Measurements from ENCODE around the gene TEAD1.

Gene TEAD1

GRCh38 chr11:12951376-12951775 lies 277.2 kb downstream of the TEAD1 start:
- TF ChIP-seq, protein P1, sequence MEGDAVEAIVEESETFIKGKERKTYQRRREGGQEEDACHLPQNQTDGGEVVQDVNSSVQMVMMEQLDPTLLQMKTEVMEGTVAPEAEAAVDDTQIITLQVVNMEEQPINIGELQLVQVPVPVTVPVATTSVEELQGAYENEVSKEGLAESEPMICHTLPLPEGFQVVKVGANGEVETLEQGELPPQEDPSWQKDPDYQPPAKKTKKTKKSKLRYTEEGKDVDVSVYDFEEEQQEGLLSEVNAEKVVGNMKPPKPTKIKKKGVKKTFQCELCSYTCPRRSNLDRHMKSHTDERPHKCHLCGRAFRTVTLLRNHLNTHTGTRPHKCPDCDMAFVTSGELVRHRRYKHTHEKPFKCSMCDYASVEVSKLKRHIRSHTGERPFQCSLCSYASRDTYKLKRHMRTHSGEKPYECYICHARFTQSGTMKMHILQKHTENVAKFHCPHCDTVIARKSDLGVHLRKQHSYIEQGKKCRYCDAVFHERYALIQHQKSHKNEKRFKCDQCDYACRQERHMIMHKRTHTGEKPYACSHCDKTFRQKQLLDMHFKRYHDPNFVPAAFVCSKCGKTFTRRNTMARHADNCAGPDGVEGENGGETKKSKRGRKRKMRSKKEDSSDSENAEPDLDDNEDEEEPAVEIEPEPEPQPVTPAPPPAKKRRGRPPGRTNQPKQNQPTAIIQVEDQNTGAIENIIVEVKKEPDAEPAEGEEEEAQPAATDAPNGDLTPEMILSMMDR (IDR thresholded peaks at IDR 0.05; ENCODE audit: low read depth, low read length) = no peak
- no peak for DNase-seq (ENCODE audit: extremely low read depth, low read depth)

GRCh38 chr11:12952094-12952493 lies 277.9 kb downstream of the TEAD1 start:
- DNase-seq (ENCODE audit: extremely low read depth, low read depth) = no peak
- TF ChIP-seq, protein P1 (IDR thresholded peaks at IDR 0.05; ENCODE audit: low read depth, low read length) = no peak

GRCh38 chr11:12958986-12959385 lies 284.8 kb downstream of the TEAD1 start:
- TF ChIP-seq, protein P1 (IDR thresholded peaks at IDR 0.05; ENCODE audit: low read depth, low read length) = no peak
- DNase-seq (ENCODE audit: extremely low read depth, low read depth) = no peak

DNA sequence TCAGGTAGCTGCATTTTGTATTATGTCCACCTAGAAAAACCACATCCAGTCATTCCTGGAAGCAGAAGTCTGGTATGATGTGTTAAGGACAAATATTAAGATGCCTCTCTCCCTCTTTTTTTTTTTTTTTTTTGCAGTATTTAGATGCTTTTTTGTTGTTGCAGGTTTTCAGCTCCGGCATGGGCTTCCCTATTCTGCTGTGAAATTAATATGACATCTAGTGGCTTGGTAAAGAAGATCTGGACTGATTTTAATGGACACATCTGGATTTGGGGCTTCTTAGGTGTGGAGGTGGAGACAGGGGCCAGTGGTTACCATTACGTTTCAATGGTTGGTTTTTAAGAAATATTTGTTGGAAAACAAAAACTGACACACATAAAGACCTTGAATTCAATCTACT lies 287.4 kb downstream of the TEAD1 start:
- no peak for DNase-seq (ENCODE audit: extremely low read depth, low read depth)
- TF ChIP-seq, protein P1 (IDR thresholded peaks at IDR 0.05; ENCODE audit: low read depth, low read length) = peak; percentile 28

- DNase-seq (ENCODE audit: extremely low read depth, low read depth) = no peak
- TF ChIP-seq, protein P1 (IDR thresholded peaks at IDR 0.05; ENCODE audit: low read depth, low read length) = no peak
Observed at GRCh38 chr11:12962306-12962705, 288.1 kb downstream of the TEAD1 start.

- DNase-seq (ENCODE audit: extremely low read depth, low read depth) = no peak
Observed at GRCh38 chr11:12963051-12963450, 288.8 kb downstream of the TEAD1 start.

GRCh38 chr11:12963792-12964536 lies 289.7 kb downstream of the TEAD1 start:
- DNase-seq (ENCODE audit: extremely low read depth, low read depth) = no peak
- TF ChIP-seq, protein P1 (IDR thresholded peaks at IDR 0.05; ENCODE audit: low read depth, low read length) = peak; percentile 80

More at GRCh38 chr11:12963051-12963450, 288.8 kb downstream of the TEAD1 start:
- TF ChIP-seq, protein P1 (IDR thresholded peaks at IDR 0.05; ENCODE audit: low read depth, low read length) = no peak
